Endothelial cell of umbilical vein (primary cell): Measurements from ENCODE around the gene PRKAG2. TPM values are rescaled to one million over a fixed set of nuclear protein-coding genes. Genes with fewer than 3 reads are reported as not detected.

Source experiments
- BruUV-seq: library from RNA; stranded (reverse); fragments of 400-500 nt; replicated peaks from 2 replicates; lab custom pipeline; 2021; lab: Mats Ljungman, UMichigan
- CTCF ChIA-PET: fragments of 300-600, 350-600 bp; sonication (Branson Sonifier 250); formaldehyde crosslinking; loops from one replicate; lab custom pipeline; 2021; ENCODE audit warnings: antibody characterized with exemption, inconsistent platforms; lab: Charles Lee
- POLR2A ChIA-PET: fragments of 300-600, 350-600 bp; sonication (Branson Sonifier 250); formaldehyde crosslinking; loops from one replicate; lab custom pipeline; 2021; ENCODE audit warnings: antibody characterized with exemption, inconsistent platforms; lab: Charles Lee
- DNase-seq: peaks from one replicate; pipeline ENCODE4 v3.0.0-alpha.2; 2011; ENCODE audit warnings: low read depth, low spot score
- FAIRE-seq: peaks from 2 replicates; lab custom pipeline; 2011; peaks lifted over from hg19 to GRCh38; lab: Jason Lieb, UNC
- H2AFZ ChIP-seq: 2 replicates; pipeline ENCODE4 v1.6.0; 2012; ENCODE audit warnings: low read depth, low read length, control low read depth, inconsistent platforms
- H3K27ac ChIP-seq: 2 replicates; pipeline ENCODE4 v1.5.1; 2011; ENCODE audit warnings: low read depth, mild to moderate bottlenecking, control low read depth, low read length, moderate library complexity; ENCODE audit not compliant: insufficient read depth
- H3K27me3 ChIP-seq, 2 experiments: 2 replicates each; pipeline versions ENCODE4 v1.6.0 to v1.6.1; 2011; ENCODE audit warnings: low read length in 2 of 2, mixed read lengths in 1 of 2; ENCODE audit not compliant: control insufficient read depth in 2 of 2, insufficient read depth in 2 of 2
- H3K36me3 ChIP-seq, 2 experiments: 2 replicates in 1 of 2; 3 replicates in 1 of 2; pipeline ENCODE4 v1.5.1; 2011; ENCODE audit warnings: low read length in 2 of 2, mild to moderate bottlenecking in 1 of 2, moderate library complexity in 1 of 2; ENCODE audit not compliant: control insufficient read depth in 2 of 2, insufficient read depth in 2 of 2; ENCODE audit errors: extremely low read depth in 1 of 2
- H3K4me1 ChIP-seq: 3 replicates; pipeline ENCODE4 v1.5.1; 2011; ENCODE audit warnings: mild to moderate bottlenecking, low read length; ENCODE audit not compliant: control insufficient read depth, insufficient read depth; ENCODE audit errors: extremely low read depth
- H3K4me2 ChIP-seq: 2 replicates; pipeline ENCODE4 v1.6.1; 2011; ENCODE audit warnings: low read length, control low read depth, mixed read lengths; ENCODE audit not compliant: insufficient read depth
- H3K4me3 ChIP-seq, 3 experiments: fragments of 200-600 bp in 1 of 3; sonication (generic), shearing (Covaris generic) in 1 of 3; replicated peaks in 1 of 3; 2 replicates each; pipeline ENCODE4 v1.5.1; 2011 to 2016; ENCODE audit warnings: control low read depth in 3 of 3, low read length in 3 of 3, mild to moderate bottlenecking in 2 of 3, inconsistent platforms in 1 of 3, low read depth in 1 of 3, moderate library complexity in 1 of 3; ENCODE audit not compliant: insufficient read depth in 1 of 3
- H3K79me2 ChIP-seq: 2 replicates; pipeline ENCODE4 v1.6.0; 2012; ENCODE audit warnings: low read length, inconsistent platforms; ENCODE audit not compliant: control insufficient read depth, insufficient read depth
- H3K9ac ChIP-seq: replicated peaks from 2 replicates; pipeline ENCODE3; 2011; ENCODE audit warnings: low read length, control low read depth; ENCODE audit not compliant: insufficient read depth; ENCODE audit errors: extremely low read depth
- H3K9me1 ChIP-seq: replicated peaks from 3 replicates; pipeline ENCODE4 v1.6.0; 2011; ENCODE audit warnings: mild to moderate bottlenecking, low read length; ENCODE audit not compliant: control insufficient read depth, insufficient read depth; ENCODE audit errors: extremely low read depth
- H3K9me3 ChIP-seq: replicated peaks from 2 replicates; pipeline ENCODE4 v1.5.1; 2012; ENCODE audit warnings: low read length, inconsistent platforms; ENCODE audit not compliant: control insufficient read depth, insufficient read depth
- H4K20me1 ChIP-seq: replicated peaks from 2 replicates; pipeline ENCODE3; 2011; ENCODE audit warnings: mild to moderate bottlenecking, low read length; ENCODE audit not compliant: control insufficient read depth, insufficient read depth; ENCODE audit errors: extremely low read depth
- EZH2 ChIP-seq: IDR thresholded peaks from 2 replicates; pipeline ENCODE4 v1.6.1; 2012; ENCODE audit warnings: borderline replicate concordance, low read depth, mild to moderate bottlenecking, moderate library complexity, low read length, inconsistent platforms; ENCODE audit not compliant: severe bottlenecking
- FOS ChIP-seq: IDR thresholded peaks from 2 replicates; pipeline ENCODE4 v1.6.1; 2011; ENCODE audit warnings: mild to moderate bottlenecking, low read length, moderate library complexity, borderline replicate concordance; ENCODE audit not compliant: insufficient read depth
- GATA2 ChIP-seq: IDR thresholded peaks from 2 replicates; pipeline ENCODE4 v1.7.0; 2011; ENCODE audit warnings: low read depth, mild to moderate bottlenecking, moderate library complexity, mixed read lengths, low read length; ENCODE audit not compliant: insufficient read length, insufficient read depth
- JUN ChIP-seq: IDR thresholded peaks from 2 replicates; pipeline ENCODE4 v1.6.1; 2011; ENCODE audit warnings: borderline replicate concordance, low read depth; ENCODE audit not compliant: insufficient read length, insufficient read depth
- MAX ChIP-seq: IDR thresholded peaks from 2 replicates; pipeline ENCODE4 v1.6.1; 2011; ENCODE audit not compliant: insufficient read depth, insufficient read length
- MYC ChIP-seq: IDR thresholded peaks from one replicate; pipeline ENCODE4 v1.6.1; 2011; ENCODE audit warnings: mild to moderate bottlenecking, low read depth, low read length
- POLR2A ChIP-seq: IDR thresholded peaks from 2 replicates; pipeline ENCODE4 v1.6.1; 2012; ENCODE audit warnings: low read depth, mild to moderate bottlenecking, control low read depth, low read length
- POLR2AphosphoS5 ChIP-seq: IDR thresholded peaks from 2 replicates; pipeline ENCODE4 v1.6.1; 2012; ENCODE audit warnings: low read depth, mild to moderate bottlenecking, control low read depth, low read length, moderate library complexity; ENCODE audit not compliant: insufficient read depth
- dilution Hi-C: fragments of 300-500 bp; cut with MboI; formaldehyde crosslinking; loops from one replicate; pipeline ENCODE4 v1.15.0; 2019; ENCODE audit warnings: low sequenced_read_pairs; ENCODE audit not compliant: extremely low pct_ligation_motif_present
- intact Hi-C: fragments of 100-400 bp; cut with micrococcal nuclease; formaldehyde crosslinking; loops from one replicate; pipeline ENCODE4 v1.10.0; 2022
- polyA plus RNA-seq, 4 experiments: library from polyadenylated mRNA; depleted of rRNA in 3 of 4; stranded (reverse) in 3 of 4; unstranded in 1 of 4; fragments of >200 nt; gene quantifications; 2 replicates each; pipeline versions ENCODE4 v1.2.1 to v1.2.3, GENCODE V29; 2011 to 2012; ENCODE audit warnings: missing spikeins in 1 of 4
- total RNA-seq: library from RNA; stranded (reverse); gene quantifications from 2 replicates; pipeline ENCODE4 v1.2.3, GENCODE V29; 2021
- TF ChIP-seq, protein P1 (sequence below), 2 donors: IDR thresholded peaks; 1 replicate in 1 of 2; 2 replicates in 1 of 2; pipeline ENCODE4 v1.5.1; 2011; ENCODE audit warnings: low read length in 2 of 2, mild to moderate bottlenecking in 2 of 2, moderate library complexity in 2 of 2, control low read depth in 1 of 2, inconsistent platforms in 1 of 2, low read depth in 1 of 2; ENCODE audit not compliant: insufficient read depth in 1 of 2; ENCODE audit errors: extremely low read depth in 1 of 2

Gene PRKAG2
- total and polyA plus RNA-seq, 2 donors (not counting 3 experiments of a cell fraction or from before 2014, with no cell fraction given), result 19.3 to 51.5 TPM

- dilution Hi-C loops, result no loop called here
- no peak for FAIRE-seq
Observed at GRCh38 chr7:151508991-151509390, 367.9 kb downstream of the PRKAG2 start.

More at GRCh38 chr7:151508991-151509390, 367.9 kb downstream of the PRKAG2 start:
- no peaks in the 10 kb centered on the region for H3K9me1 ChIP-seq
- H3K79me2 ChIP-seq, result peaks cover 100% of the 10 kb centered on the region
- no peaks in the 10 kb centered on the region for H3K9me3 ChIP-seq
- TF ChIP-seq MAX, result no peak
- TF ChIP-seq MYC, result no peak
- TF ChIP-seq POLR2AphosphoS5, result no peak
- TF ChIP-seq POLR2A, result no peak
- TF ChIP-seq JUN, result no peak
- TF ChIP-seq FOS, result no peak
- no peak for TF ChIP-seq GATA2
- TF ChIP-seq EZH2, result no peak
- TF ChIP-seq, protein P1, sequence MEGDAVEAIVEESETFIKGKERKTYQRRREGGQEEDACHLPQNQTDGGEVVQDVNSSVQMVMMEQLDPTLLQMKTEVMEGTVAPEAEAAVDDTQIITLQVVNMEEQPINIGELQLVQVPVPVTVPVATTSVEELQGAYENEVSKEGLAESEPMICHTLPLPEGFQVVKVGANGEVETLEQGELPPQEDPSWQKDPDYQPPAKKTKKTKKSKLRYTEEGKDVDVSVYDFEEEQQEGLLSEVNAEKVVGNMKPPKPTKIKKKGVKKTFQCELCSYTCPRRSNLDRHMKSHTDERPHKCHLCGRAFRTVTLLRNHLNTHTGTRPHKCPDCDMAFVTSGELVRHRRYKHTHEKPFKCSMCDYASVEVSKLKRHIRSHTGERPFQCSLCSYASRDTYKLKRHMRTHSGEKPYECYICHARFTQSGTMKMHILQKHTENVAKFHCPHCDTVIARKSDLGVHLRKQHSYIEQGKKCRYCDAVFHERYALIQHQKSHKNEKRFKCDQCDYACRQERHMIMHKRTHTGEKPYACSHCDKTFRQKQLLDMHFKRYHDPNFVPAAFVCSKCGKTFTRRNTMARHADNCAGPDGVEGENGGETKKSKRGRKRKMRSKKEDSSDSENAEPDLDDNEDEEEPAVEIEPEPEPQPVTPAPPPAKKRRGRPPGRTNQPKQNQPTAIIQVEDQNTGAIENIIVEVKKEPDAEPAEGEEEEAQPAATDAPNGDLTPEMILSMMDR (IDR thresholded peaks at IDR 0.05; ENCODE audit: extremely low read depth in 1 of 2, insufficient read depth in 1 of 2, low read depth in 1 of 2, low read length in 2 of 2), result no peak
- H3K36me3 ChIP-seq, result no peaks in the 10 kb centered on the region
- H4K20me1 ChIP-seq, result peaks cover 35% of the 10 kb centered on the region
- intact Hi-C loops, result no loop called here
- H3K27ac ChIP-seq, result no peak overlapping the region
- H2AFZ ChIP-seq, result no peak overlapping the region
- H3K4me1 ChIP-seq, result peaks cover 7% of the 10 kb centered on the region
- no peak for DNase-seq
- BruUV-seq, result no TSS peak
- no peaks in the 10 kb centered on the region for H3K27me3 ChIP-seq
- ChIA-PET CTCF (interaction anchor here (1.2 kb wide), 1 partner anchor 11 kb away, joined by 3 read pairs; the partner anchor contains the start of gene RHEB), POLR2A (no interaction called here)
- no peak overlapping the region for H3K9ac ChIP-seq
- H3K4me3 ChIP-seq, result no peak overlapping the region
- H3K4me2 ChIP-seq, result no peak overlapping the region
